Limb (tissue), 2 donors: ENCODE measurements around the gene NXT1.

Source experiments
- DNase-seq, 2 donors: peaks; one replicate each; pipeline ENCODE4 v3.0.0-alpha.2; 2016; ENCODE audit errors: extremely low spot score in 2 of 2

Gene NXT1

DNA sequence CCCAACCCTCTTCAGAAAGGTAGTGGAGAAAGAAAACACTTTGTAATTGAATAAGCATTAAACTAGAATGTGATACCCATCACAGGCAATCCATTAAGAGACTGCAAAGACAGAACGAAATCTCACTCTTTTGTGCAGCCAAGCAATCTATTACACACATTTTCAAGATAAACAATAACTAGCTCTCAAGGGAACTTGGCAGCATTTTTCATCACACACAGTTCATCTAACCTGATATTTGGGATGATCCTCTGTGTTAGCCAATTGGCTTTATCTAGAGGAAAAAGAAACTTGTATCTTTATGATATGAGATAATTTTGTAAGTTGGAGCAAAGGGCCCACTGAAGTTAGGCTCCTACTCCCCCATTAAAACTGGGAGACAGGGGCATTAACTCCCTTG lies 9.9 kb downstream of the NXT1 start:
- no peak for DNase-seq

- no peak for DNase-seq
Measured at GRCh38 chr20:23361119-23361475, 10.5 kb downstream of the NXT1 start.

GRCh38 chr20:23361476-23362391 lies 11.1 kb downstream of the NXT1 start, which contains the start of gene GZF1:
TSS of gene GZF1 (plus strand) at chr20:23362182. CDS start at chr20:23364384, 2,202 bp downstream.
- peak; percentile 99 to 100 for DNase-seq

DNA sequence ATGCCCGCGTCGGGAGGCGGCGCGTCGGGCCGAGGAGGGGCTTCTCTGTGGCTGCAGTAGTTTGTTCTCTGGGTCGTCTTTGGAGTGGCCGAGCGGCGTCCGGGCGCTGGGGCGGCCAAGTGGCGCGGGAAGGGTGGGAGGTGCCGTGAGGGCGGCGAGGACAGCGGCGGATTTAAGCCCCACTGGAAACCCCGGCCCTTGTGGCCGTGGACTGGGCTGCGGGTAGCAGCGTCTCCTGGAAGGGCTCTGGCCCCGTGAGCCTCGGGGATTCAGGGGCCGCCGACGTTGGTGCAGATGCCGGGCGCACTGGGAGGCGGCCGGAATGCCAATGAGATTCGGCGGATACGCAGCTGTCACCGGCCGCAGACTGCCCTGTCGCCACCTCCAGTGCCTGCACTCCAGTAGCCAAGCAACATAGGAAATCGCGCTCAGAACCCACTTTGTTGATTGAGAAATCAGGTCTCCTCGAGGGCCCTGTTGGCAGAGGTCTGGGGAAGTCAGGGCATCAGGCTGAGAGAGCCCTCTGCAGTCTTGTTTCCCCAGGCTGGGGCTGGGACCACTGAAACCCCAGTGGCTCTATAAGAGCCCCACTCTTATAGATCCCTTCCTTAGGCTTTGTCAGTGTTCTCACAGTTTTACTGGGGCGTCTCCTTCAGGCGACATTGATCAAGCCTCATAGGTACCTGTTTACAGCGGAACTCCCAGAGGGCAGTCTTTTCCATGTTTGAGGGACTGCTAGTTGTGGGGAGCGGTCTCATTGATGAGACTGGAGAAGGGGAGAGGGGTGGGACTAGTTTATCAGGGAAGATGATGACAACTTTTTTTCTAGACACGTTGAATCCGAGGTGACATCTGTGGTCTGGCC lies 12.0 kb downstream of the NXT1 start:
- DNase-seq, result no peak

DNA sequence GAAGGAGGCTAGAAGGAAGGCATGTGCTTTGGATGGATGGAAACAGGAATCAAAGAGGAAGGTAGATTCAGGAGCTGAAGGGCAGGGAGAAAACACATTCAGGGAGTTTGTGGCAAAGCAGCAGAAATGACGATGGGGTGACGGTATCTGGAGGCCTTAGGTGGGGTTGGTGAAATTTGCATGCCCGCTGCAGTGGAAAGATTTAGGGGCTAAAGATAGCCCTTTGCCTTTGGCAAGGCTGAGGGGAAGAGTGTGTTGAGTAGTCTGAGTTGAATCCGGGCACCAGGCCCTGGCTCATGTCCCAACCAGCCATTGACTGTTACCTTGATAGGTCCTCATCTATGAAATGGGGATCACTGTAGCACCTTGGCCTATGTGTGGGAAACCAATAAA lies 12.7 kb downstream of the NXT1 start:
- no peak for DNase-seq

GRCh38 chr20:23365390-23366165 lies 15.0 kb downstream of the NXT1 start:
- DNase-seq, result no peak

- DNase-seq, result no peak
Measured at GRCh38 chr20:23366384-23366783, 15.8 kb downstream of the NXT1 start.

- DNase-seq, result no peak
Measured at GRCh38 chr20:23367770-23368169, 17.2 kb downstream of the NXT1 start.

- DNase-seq, result no peak
Measured at GRCh38 chr20:23368316-23369071, 17.9 kb downstream of the NXT1 start.

DNA sequence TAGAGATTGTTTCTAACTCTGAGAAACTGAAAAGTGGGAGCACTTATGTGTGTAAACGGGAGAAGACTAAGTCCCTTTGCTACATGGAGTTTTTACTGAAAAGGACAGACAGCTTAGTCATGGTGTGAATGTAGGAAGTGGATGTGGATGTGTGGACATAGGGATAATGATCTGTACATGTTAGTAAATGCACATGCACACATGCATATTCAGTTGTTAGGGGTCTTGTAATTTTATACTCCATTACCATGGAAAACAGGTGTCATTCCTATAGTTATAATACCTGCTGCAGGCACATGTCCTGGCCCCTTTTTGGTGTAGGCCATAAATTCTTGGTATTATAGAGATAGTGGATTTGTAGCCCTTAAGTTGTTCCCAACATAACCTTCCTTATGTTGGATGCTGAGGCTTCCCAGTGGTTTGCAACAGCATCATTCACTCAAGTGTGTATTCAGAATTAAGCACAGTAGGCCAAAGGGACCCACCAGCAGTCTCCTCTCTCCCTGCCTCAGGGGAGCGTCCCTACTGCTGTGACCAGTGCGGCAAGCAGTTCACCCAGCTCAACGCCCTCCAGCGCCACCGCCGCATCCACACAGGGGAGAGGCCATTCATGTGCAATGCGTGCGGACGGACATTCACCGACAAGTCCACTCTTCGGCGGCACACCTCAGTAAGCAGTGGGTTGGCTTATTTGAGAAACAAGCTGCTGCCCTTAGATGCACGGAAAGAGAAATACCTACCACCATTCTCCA lies 18.7 kb downstream of the NXT1 start:
- DNase-seq, result no peak

DNA sequence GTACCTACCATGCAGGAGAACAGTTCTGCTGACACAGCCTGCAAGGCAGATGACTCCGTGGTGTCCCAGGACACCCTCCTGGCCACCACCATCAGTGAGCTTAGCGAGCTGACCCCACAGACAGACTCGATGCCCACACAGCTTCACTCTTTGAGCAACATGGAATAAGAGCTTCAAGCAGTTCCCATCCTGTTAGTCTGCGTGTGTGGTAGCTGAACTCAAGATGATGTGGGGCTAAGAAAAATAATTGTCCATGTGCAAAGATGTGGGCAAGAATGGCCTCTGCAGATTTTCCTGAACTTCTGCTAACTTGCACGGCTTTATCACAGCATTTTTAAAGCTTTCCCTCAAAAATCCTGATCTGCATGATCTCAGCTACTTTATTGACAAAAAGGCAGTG lies 19.7 kb downstream of the NXT1 start:
- DNase-seq, result no peak

DNA sequence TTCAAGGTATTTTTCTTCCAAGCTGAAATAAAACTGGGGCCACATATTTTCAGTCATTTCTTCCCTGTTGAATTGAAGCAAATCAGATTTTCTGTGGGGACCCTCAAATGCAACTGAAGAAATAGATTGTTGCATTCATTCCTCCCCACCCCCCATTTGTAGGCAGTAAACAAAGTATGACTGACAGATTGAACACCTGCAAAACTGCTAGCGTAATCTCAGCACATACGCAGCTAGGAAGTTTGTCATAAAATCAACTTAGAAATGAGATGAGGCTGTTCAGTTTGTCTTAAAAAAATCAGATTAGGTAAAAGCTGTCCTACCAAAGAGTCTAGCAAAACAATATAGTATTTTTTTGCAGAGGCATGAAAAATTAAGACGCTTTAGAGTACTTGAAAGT lies 20.3 kb downstream of the NXT1 start:
- DNase-seq, result no peak

- DNase-seq, result no peak
Measured at GRCh38 chr20:23371496-23371895, 20.9 kb downstream of the NXT1 start.

DNA sequence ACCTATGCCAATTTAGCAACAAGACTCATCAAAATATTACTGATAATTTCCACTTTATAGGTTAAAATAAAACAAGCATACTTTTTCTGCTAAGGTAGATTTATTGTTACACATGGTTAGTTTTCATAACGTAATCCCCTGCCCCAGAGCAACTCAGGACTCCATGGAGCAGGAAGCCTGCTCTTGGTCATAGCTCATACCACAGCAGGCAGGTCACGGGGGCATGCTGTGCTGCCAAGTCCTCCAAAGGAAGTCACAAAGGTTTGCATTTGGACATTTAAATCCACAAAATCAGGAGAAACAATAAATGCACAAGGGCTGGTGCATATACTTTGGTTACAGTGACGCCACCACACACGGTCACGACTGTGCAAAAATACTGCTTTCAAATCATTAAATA lies 23.9 kb downstream of the NXT1 start:
- no peak for DNase-seq

DNA sequence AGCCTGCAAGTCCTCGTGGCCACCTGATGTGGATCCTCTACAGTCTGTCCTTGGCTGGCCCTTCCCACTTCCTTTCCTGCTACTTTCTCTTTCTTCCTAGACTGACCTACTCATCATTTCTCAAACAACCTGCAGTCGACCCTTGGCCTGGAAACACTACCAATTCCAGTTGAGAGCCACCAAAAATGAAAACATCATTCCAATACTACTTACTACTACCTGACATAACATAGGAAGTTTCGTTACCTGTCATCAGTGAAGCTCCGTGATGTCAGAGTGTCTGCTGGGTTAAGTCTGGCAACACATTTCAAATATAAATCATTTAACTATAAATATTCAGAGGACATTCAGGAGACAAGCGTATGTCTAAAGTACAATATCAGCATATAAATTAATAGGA lies 25.2 kb downstream of the NXT1 start:
- DNase-seq, result no peak

- DNase-seq, result no peak
Measured at GRCh38 chr20:23379772-23380171, 29.2 kb downstream of the NXT1 start.

- no peak for DNase-seq
Measured at GRCh38 chr20:23381876-23382275, 31.3 kb downstream of the NXT1 start.

DNA sequence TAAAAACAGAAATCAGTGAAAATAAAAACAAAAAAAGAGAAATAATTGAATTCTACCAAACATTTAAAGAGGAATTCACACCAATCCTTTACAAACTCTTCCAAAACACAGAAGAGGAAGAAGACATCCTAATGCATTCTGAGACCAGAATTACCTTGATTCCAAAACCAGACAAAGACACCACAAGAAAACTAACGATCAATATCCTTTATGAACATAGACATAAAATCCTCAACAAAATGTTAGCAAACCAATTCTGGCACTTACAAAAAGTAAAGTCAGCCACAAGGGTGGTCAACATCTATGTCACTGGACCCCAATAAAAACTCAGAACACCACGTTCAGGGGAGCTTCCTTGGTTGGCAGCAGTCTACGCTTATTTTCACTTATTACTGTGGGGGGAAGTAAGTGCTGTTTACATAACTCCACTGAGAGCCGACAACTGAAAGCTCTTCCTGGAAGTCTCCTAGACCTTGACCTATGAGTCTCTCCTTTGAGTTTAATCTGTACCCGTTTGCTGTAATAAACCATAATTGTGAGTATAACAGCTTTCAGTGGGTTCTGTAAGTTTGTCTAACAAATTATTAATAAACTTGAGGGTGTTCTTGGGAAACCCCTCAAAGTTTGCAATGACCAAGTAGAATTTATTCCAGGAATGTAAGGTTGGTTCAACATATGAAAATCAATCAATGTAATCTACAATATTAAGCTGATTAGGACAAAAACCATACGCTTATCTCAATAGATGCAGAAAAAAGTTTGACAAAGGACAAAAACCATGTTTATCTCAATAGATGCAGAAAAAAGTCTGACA lies 35.9 kb downstream of the NXT1 start:
- no peak for DNase-seq

DNA sequence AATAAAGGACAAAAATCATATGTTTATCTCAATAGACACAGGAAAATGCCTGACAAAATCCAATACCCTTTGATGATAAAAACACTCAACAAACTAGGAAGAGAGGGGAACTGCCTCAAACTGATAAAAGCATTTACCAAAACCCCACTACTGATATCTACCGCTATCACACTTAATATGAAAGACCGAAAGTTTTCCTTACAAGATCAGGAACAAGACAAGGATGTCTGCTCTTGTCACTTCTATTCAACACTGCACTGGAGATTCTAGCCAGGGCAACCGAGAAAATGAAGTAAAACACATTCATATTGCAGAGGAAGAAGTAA lies 36.5 kb downstream of the NXT1 start:
- DNase-seq, result no peak
